Heart left ventricle (tissue), 13 donors: ENCODE results near the gene PAN3.

Experiments
- POLR2A ChIP-seq, 2 donors: fragments of 450-650 bp; IDR thresholded peaks; one replicate each; pipeline ENCODE4 v1.6.1; 2017; ENCODE audit warnings: antibody characterized with exemption in 2 of 2, mild to moderate bottlenecking in 2 of 2, moderate library complexity in 2 of 2
- TF ChIP-seq, protein P1 (sequence below), 12 donors: fragments of 200-600 bp; sonication (generic) in 4 of 12; IDR thresholded peaks; one replicate each; pipeline versions ENCODE4 v1.5.0 to v1.8.0; 2018 to 2022; ENCODE audit warnings: antibody characterized with exemption in 12 of 12, mild to moderate bottlenecking in 5 of 12
- donor health status: ischemic (EF 13 %, LVEDD 7.1; RV severe dilation, severe dysfunction).
- donor health status: DM: no; HTN: yes; CAD: no.
- donor health status: DM: no; HTN: no; CAD: no.
- donor health status: ischemic (EF 25% LVEDD 6.9; RV normal size, moderate dysfunction).
- donor health status: ischemic (EF 25% LVEDD 5.7; RV mildly dilated, moderate dysfunction).
- donor health status: ischemic (EF 35%, LVEDD 5.7; RV mildly dilated, moderate dysfunction).
- donor health status: nonischemic (EF 11% LVEDD 7.7; RV severe dilation, severe dysfunction).
- donor health status: DM: yes; HTN: yes; CAD: no.
- donor health status: PGD.
- donor health status: ischemic (EF 29% LVEDD 5.4; RV normal size, mild dysfunction).
- donor health status: nonischemic (EF 23%, LVEDD 6.1; RV moderate dilation, normal function).

DNA sequence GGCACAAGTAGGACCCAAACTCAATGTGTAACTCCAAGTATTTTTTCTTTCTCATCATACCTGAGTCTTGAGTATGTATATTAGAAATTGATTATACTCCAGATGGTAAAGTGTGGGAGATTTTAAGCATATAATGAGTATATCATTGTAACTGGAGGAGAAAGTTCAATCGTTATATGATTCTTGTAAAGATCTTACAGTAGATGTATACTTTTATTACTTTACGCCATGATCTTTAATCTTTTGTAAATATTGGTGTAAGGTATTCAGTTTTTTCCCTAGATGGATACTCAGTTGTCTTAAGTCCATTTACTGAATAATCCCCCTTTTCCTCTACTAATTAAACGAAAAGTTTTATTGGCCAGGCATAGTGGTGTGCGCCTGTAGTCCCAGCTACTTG is 25.2 kb downstream of the PAN3 start:
- TF ChIP-seq, protein P1, sequence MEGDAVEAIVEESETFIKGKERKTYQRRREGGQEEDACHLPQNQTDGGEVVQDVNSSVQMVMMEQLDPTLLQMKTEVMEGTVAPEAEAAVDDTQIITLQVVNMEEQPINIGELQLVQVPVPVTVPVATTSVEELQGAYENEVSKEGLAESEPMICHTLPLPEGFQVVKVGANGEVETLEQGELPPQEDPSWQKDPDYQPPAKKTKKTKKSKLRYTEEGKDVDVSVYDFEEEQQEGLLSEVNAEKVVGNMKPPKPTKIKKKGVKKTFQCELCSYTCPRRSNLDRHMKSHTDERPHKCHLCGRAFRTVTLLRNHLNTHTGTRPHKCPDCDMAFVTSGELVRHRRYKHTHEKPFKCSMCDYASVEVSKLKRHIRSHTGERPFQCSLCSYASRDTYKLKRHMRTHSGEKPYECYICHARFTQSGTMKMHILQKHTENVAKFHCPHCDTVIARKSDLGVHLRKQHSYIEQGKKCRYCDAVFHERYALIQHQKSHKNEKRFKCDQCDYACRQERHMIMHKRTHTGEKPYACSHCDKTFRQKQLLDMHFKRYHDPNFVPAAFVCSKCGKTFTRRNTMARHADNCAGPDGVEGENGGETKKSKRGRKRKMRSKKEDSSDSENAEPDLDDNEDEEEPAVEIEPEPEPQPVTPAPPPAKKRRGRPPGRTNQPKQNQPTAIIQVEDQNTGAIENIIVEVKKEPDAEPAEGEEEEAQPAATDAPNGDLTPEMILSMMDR (IDR thresholded peaks at IDR 0.05) = no peak
- TF ChIP-seq POLR2A (IDR thresholded peaks at IDR 0.05) = no peak
